Right renal cortex interstitium (tissue), 3 donors: Measurements from ENCODE around the gene FBXW4. TPM values are rescaled to one million over a fixed set of nuclear protein-coding genes. Genes with fewer than 3 reads are reported as not detected.

Source experiments
- DNase-seq, 3 donors: peaks; one replicate each; pipeline ENCODE4 v3.0.0-alpha.2; 2013; ENCODE audit warnings: low read depth in 3 of 3, low spot score in 2 of 3
- polyA plus RNA-seq, 3 donors: library from polyadenylated mRNA; unstranded; fragments of 120-200 nt; gene quantifications; one replicate each; pipeline ENCODE4 v1.2.1, GENCODE V29; 2013; ENCODE audit not compliant: insufficient read length in 3 of 3

Gene FBXW4
- polyA plus RNA-seq, 3 donors = 53.9 to 59.7 (median 57.4) TPM

GRCh38 chr10:101619983-101620382 is 75.0 kb downstream of the FBXW4 start:
- DNase-seq = no peak

- DNase-seq = no peak
Measured at GRCh38 chr10:101618871-101619270, 76.1 kb downstream of the FBXW4 start.

GRCh38 chr10:101617824-101618568 is 77.0 kb downstream of the FBXW4 start:
- DNase-seq = no peak

GRCh38 chr10:101617102-101617823 is 77.7 kb downstream of the FBXW4 start:
- DNase-seq = no peak

GRCh38 chr10:101616415-101617101 is 78.4 kb downstream of the FBXW4 start:
- DNase-seq = no peak

GRCh38 chr10:101615525-101616116 is 79.3 kb downstream of the FBXW4 start:
- DNase-seq = no peak

- DNase-seq = no peak
Measured at GRCh38 chr10:101614663-101615524, 80.1 kb downstream of the FBXW4 start.

- DNase-seq = no peak
Measured at GRCh38 chr10:101613646-101614045, 81.3 kb downstream of the FBXW4 start.

- no peak for DNase-seq
Measured at GRCh38 chr10:101612872-101613271, 82.1 kb downstream of the FBXW4 start.

- DNase-seq = no peak
Measured at GRCh38 chr10:101612086-101612485, 82.9 kb downstream of the FBXW4 start.

GRCh38 chr10:101611096-101611905 is 83.7 kb downstream of the FBXW4 start:
- no peak for DNase-seq

GRCh38 chr10:101609481-101609880 is 85.5 kb downstream of the FBXW4 start:
- DNase-seq = no peak

GRCh38 chr10:101607124-101607523 is 87.8 kb downstream of the FBXW4 start:
- no peak for DNase-seq

GRCh38 chr10:101602761-101603398 is 92.1 kb downstream of the FBXW4 start:
- peak; percentile 47 to 60 (median 58) for DNase-seq

- no peak for DNase-seq
Measured at GRCh38 chr10:101601541-101601940, 93.4 kb downstream of the FBXW4 start.

GRCh38 chr10:101597091-101597900 is 97.7 kb downstream of the FBXW4 start:
- DNase-seq = no peak

- DNase-seq = no peak
Measured at GRCh38 chr10:101595591-101596433, 99.2 kb downstream of the FBXW4 start.
